DND-41 (cell line): ENCODE results near the gene KCNQ5.

Experiments
- CTCF ChIP-seq: IDR thresholded peaks from 2 replicates; pipeline ENCODE4 v1.5.1; 2012; ENCODE audit warnings: borderline replicate concordance, low read length, moderate library complexity, mild to moderate bottlenecking; ENCODE audit not compliant: poor library complexity, severe bottlenecking; ENCODE audit errors: extremely low read depth
- EZH2 ChIP-seq: IDR thresholded peaks from 3 replicates; pipeline ENCODE4 v1.6.1; 2012; ENCODE audit warnings: borderline replicate concordance, low read depth, mild to moderate bottlenecking, moderate library complexity, low read length, inconsistent platforms; ENCODE audit not compliant: severe bottlenecking

DNA sequence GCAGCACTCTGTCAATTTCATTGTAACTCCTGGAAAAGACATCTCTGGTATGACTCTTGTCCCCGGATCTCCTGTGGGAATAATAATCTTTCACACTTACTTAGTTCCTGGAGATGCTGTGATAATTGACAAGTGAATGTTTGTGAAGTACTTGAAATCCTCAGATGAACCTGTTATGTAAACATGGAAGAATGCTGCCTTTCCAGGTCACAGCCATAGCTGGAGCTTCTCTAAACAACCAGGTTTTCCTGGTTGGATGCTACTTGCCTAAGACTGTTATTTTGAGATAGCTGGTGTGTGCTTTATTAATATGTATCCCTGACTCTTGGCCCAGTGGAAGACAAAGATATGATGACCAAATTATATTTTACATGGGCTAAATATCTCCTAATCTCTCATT lies 228.6 kb downstream of the KCNQ5 start:
- TF ChIP-seq EZH2 (no peak), CTCF (no peak)
